ENCODE data around the gene OR8U1.
"Not testable (repeated sequence)": the region's sequence is repeated elsewhere in the genome, so short reads cannot be mapped to it uniquely, and the experiment has no call there.

The OR8U1 gene

DNA sequence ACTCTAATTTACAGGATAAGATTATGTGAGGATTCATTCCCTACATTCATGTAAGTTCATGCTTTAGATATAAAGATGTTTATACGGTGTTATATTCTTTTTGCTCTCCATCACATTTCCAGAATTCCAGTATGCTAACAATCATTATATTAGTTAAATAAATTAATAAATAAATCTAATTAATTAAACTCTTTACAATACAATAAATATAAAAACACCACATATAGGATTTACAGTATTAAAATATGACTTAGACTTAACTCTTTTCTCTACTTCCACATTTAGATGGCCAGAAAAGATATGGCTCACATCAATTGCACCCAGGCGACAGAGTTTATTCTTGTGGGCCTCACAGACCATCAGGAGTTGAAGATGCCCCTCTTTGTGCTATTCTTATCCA lies at the start of gene OR8U1:
OR8U1 (plus strand) TSS at position 301 of the 400 bp plus-strand sequence; CDS start at position 301, 0 bp downstream.
- no peak for DNase-seq (ENCODE audit: low spot score)

DNA sequence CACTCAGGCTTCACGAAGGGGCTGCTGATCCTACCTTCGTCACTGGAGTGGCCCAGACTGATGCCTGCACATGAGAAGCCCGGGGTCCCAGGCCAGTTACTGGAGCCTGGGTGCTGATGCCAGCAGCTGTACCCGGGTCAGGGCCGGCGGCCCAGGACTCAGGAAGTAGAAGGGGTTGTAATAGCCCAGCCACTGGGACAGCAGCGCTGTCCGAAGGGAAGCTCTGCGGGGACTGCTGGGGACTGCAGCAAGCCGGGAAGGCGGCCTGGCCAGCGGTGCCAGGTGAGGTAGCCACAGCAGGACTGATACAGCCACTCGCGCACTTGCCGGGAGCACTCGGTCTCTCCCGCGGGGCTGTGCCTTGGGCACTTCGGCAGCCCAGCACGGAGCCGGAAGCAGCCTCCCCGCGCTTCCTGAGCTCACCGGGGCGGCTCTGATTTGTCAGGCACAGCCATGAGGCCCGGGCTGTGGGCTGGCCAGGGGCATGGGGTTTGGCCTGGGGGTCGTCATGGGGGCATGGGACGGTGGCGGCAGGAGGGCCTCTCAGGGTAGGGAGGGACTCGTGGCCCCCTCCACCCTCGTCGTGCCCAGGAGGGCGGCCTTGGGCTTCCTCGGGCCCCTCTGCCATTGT lies 43.4 kb upstream of the OR8U1 start:
- no peak for DNase-seq (ENCODE audit: low spot score)

GRCh38 chr11:56333156-56333555 lies 42.3 kb upstream of the OR8U1 start:
- no peak for DNase-seq (ENCODE audit: low spot score)

DNA sequence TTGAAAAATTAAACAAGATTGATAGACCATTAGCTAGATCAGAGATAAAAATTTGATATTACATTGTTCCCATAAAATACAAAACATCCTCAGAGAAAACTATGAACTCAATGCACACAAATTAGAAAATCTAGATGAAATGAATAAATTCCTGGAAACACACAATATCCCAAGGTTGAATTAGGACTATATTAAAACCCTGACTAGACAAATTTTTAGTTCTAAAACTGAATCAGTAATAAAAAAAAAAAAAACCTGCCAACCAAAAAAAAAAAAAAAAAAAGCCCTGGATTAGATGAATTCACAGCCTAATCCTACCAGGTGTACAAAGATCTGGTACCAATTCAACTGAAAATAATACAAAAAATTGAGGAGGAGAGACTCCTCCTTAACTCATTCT lies 35.1 kb upstream of the OR8U1 start:
- DNase-seq (ENCODE audit: low spot score), result no peak

- no peak for DNase-seq (ENCODE audit: low spot score)
These were observed 29.7 kb upstream of the OR8U1 start, which contains the start of gene OR8K1 for GRCh38 chr11:56345739-56346138. Gene OR8K1 (plus strand): TSS chr11:56346039. CDS start chr11:56346039, 0 bp downstream.

GRCh38 chr11:56353991-56354390 lies 21.4 kb upstream of the OR8U1 start, which contains the start of gene OR8J1:
Gene OR8J1 (plus strand): TSS chr11:56354291. CDS start chr11:56360247, 5,956 bp downstream.
- no peak for DNase-seq (ENCODE audit: low spot score)

- no peak for DNase-seq (ENCODE audit: low spot score)
These were observed 4.7 kb downstream of the OR8U1 start for GRCh38 chr11:56380120-56380519.

DNA sequence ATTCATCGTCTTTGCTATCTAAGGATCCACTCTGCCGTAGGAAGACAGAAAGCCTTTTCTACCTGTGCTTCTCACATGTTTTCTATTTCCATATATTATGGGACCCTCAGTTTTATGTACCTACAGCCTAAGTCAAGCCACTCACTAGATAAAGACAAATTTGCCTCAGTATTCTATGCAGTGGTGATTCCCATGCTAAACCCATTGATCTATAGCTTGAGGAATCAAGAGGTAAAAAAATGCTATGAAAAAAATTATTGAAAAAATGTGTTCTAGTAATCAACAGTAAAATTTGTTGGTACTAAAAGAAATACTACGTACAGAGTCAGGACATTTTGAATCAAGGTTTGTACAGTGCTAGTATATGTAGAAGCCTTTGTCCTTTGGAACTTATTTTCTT lies 19.0 kb downstream of the OR8U1 start:
- DNase-seq (ENCODE audit: low spot score), result no peak

- peak; percentile 5 for DNase-seq (ENCODE audit: low spot score)
These were observed 20.6 kb downstream of the OR8U1 start for GRCh38 chr11:56396047-56396446.

DNA sequence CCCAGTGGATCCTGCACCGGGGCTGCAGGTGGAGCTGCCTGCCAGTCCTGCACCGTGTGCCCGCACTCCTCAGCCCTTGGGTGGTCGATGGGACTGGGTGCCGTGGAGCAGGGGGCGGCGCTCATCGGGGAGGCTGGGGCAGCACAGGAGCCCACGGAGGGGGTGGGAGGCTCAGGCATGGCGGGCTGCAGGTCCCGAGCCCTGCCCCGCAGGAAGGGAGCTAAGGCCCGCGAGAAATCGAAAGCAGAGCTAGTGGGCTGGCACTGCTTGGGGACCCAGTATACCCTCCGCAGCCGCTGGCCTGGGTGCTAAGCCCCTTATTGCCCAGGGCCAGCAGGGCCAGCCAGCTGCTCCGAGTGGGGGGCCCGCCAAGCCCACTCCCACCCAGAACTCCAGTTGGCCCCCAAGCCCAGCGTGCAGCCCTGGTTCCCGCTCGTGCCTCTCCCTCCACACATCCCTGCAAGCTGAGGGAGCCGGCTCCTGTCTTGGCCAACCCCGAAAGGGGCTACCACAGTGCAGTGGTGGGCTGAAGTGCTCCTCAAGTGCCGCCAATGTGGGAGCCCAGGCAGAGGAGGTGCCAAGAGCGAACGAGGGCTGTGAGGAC lies 26.5 kb downstream of the OR8U1 start:
- DNase-seq (ENCODE audit: low spot score), result not testable (repeated sequence)

GRCh38 chr11:56404393-56404792 lies 29.0 kb downstream of the OR8U1 start:
- no peak for DNase-seq (ENCODE audit: low spot score)

DNA sequence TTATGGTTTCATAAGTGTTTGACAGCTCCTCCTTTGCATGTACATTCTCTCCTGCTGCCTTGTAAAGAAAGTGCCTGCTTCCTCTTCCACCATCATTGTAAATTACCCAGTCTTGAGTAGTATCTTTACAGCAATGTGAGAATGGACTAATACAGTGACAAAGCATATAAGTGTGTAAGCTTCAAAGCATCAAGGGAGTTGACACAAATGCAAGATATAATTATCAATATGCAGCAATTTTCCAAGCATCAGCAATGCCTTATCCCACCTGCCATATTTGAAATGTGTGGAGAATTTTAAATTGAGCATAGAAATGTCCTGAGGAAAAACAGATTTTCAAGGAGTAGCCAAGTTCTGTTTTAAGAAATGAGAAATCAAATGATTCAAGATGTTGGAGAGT lies 35.4 kb downstream of the OR8U1 start:
- DNase-seq (ENCODE audit: low spot score), result no peak

- no peak for DNase-seq (ENCODE audit: low spot score)
These were observed 37.0 kb downstream of the OR8U1 start, which contains the start of gene OR5AL1 for GRCh38 chr11:56412396-56412795. Gene OR5AL1 (plus strand): TSS chr11:56412696.
